Measurements from ENCODE around the gene PGP.

PGP gene

DNA sequence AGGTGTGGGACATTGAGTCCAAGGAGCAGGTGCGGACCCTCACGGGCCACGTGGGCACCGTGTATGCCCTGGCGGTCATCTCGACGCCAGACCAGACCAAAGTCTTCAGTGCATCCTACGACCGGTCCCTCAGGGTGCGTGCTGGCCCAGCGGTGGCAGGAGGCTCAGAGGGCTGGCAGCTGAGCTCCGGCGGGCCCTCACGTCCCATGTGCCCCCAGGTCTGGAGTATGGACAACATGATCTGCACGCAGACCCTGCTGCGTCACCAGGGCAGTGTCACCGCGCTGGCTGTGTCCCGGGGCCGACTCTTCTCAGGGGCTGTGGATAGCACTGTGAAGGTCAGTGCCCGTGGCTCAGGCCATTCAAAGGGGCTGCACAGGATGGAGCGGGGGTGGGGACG is 38.6 kb downstream of the PGP start:
- no peak overlapping the region for H3K4me3 Mint-ChIP-seq
- H3K27ac Mint-ChIP-seq = no peak overlapping the region

GRCh38 chr16:2175454-2175853 is 39.2 kb downstream of the PGP start:
- no peaks in the 10 kb centered on the region for H3K9me3 Mint-ChIP-seq
- no peak overlapping the region for H3K27ac Mint-ChIP-seq
- no peaks in the 10 kb centered on the region for H3K27me3 Mint-ChIP-seq
- no peaks in the 10 kb centered on the region for H3K4me1 Mint-ChIP-seq
- H3K36me3 Mint-ChIP-seq = peaks cover 5% of the 10 kb centered on the region
- no peak overlapping the region for H3K4me3 Mint-ChIP-seq

More for the DNA sequence above, 38.6 kb downstream of the PGP start:
- no peaks in the 10 kb centered on the region for H3K27me3 Mint-ChIP-seq
- H3K4me1 Mint-ChIP-seq = no peaks in the 10 kb centered on the region
- peaks cover 5% of the 10 kb centered on the region for H3K36me3 Mint-ChIP-seq
- H3K9me3 Mint-ChIP-seq = no peaks in the 10 kb centered on the region

DNA sequence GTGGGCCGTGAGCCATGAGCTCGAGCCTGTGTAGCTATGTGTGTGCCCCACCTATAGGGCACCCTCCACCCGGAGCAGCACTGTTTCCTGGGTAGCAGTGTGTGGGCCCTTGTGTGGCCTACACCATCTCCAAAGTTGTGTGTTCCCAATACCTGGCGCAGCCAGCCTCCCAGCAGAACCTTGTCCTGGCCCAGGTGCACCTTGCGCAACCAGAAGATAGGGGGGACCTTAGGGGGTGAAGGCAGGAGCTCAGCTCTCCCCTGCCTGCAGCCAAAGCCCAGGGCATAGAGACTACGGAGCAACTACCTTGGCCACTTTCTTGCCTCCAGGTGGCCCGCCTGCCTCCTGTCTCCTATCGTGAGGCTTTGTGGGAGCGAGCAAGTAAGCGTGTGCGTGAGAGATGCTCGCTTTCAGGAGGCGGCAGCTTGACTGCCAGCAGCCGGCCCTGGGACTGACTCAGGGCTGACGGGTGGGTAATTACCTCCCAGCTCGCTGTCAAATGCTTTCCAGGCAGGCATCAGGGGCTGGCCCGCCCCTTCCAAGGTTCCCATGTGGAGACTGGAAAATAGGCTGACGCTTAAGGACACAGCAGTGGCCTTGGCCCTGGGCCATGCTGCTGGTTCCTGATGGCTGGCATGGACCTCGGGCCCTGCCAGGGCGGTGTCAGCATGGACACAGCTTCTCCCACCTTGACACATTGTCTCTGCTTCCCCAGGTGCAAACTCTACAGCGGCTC is 40.1 kb downstream of the PGP start:
- Mint-ChIP-seq H3K27ac (no peak overlapping the region), H3K36me3 (peaks cover 5% of the 10 kb centered on the region), H3K27me3 (no peaks in the 10 kb centered on the region), H3K4me1 (no peaks in the 10 kb centered on the region), H3K4me3 (no peak overlapping the region), H3K9me3 (no peaks in the 10 kb centered on the region)

GRCh38 chr16:2173916-2174315 is 40.7 kb downstream of the PGP start:
- H3K4me3 Mint-ChIP-seq = no peak overlapping the region
- H3K27ac Mint-ChIP-seq = no peak overlapping the region
- H3K9me3 Mint-ChIP-seq = no peaks in the 10 kb centered on the region
- no peaks in the 10 kb centered on the region for H3K4me1 Mint-ChIP-seq
- peaks cover 5% of the 10 kb centered on the region for H3K36me3 Mint-ChIP-seq
- no peaks in the 10 kb centered on the region for H3K27me3 Mint-ChIP-seq

- Mint-ChIP-seq H3K36me3 (peaks cover 5% of the 10 kb centered on the region), H3K27ac (no peak overlapping the region), H3K27me3 (no peaks in the 10 kb centered on the region), H3K9me3 (no peaks in the 10 kb centered on the region), H3K4me1 (no peaks in the 10 kb centered on the region), H3K4me3 (no peak overlapping the region)
These were observed 41.3 kb downstream of the PGP start for GRCh38 chr16:2173366-2173765.

GRCh38 chr16:2172688-2173335 is 41.8 kb downstream of the PGP start:
- peaks cover 5% of the 10 kb centered on the region for H3K36me3 Mint-ChIP-seq
- no peak overlapping the region for H3K4me3 Mint-ChIP-seq
- no peaks in the 10 kb centered on the region for H3K9me3 Mint-ChIP-seq
- no peaks in the 10 kb centered on the region for H3K4me1 Mint-ChIP-seq
- H3K27me3 Mint-ChIP-seq = no peaks in the 10 kb centered on the region
- no peak overlapping the region for H3K27ac Mint-ChIP-seq

- H3K27me3 Mint-ChIP-seq = no peaks in the 10 kb centered on the region
These were observed 43.0 kb downstream of the PGP start for GRCh38 chr16:2171601-2172178.

GRCh38 chr16:2170587-2171435 is 43.8 kb downstream of the PGP start:
- Mint-ChIP-seq H3K36me3 (peaks cover 5% of the 10 kb centered on the region), H3K27me3 (no peaks in the 10 kb centered on the region), H3K27ac (no peak overlapping the region), H3K4me1 (no peaks in the 10 kb centered on the region), H3K9me3 (no peaks in the 10 kb centered on the region), H3K4me3 (no peak overlapping the region)

More at GRCh38 chr16:2171601-2172178, 43.0 kb downstream of the PGP start:
- H3K4me1 Mint-ChIP-seq = no peaks in the 10 kb centered on the region
- H3K27ac Mint-ChIP-seq = no peak overlapping the region
- no peak overlapping the region for H3K4me3 Mint-ChIP-seq
- H3K9me3 Mint-ChIP-seq = no peaks in the 10 kb centered on the region
- peaks cover 5% of the 10 kb centered on the region for H3K36me3 Mint-ChIP-seq

DNA sequence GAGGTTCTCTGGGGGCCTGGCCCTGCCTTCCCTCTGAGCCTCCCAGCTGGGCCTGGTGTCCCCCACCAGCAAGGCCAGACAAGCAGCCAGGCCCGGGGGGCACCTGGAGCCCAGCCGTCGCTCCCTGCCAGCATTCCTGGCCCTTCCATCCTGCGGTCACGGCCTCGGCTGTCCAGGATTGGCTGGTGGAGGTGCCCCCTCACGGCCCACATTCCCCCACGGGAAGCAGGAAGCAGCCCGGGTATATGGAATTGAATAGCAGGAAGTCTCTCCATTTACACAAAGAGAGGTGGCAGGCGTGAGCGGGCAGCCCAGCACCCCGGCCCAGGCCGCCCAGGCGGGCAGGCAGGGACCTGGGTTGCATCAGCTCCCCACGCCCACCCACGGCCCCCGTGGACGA is 44.6 kb downstream of the PGP start:
- H3K27me3 Mint-ChIP-seq = no peaks in the 10 kb centered on the region
- no peaks in the 10 kb centered on the region for H3K9me3 Mint-ChIP-seq
- H3K27ac Mint-ChIP-seq = no peak overlapping the region
- H3K4me3 Mint-ChIP-seq = no peak overlapping the region
- no peaks in the 10 kb centered on the region for H3K4me1 Mint-ChIP-seq
- H3K36me3 Mint-ChIP-seq = peaks cover 5% of the 10 kb centered on the region

DNA sequence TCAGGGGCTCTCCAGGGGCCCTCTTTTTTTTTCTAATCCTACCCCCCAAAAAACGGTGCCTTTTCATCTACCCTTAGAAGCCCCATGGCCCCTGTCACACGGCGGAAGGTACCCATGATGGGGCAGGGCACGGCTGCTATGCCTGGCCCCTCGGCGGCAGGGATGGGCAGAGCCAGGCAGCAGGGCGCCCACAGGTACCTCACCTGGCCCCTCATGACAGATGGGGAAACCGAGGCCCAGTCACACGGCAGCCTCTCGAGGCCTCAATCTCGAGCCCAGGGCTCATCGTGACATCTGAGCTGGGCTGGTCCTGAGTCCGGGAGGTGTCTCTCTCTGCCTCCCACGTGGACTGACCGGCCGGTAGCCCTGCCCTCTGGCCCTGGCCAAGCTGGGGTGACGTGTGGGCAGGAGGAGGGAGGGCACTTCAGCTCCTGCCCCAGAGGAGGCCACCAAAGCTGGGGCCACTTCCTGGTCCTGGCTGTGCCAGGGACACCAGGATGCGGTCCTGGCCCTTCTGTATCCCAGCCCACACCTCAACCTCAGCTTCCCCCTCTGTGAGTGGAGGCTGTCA is 47.5 kb downstream of the PGP start:
- Mint-ChIP-seq H3K4me3 (no peak overlapping the region), H3K27me3 (no peaks in the 10 kb centered on the region), H3K36me3 (no peaks in the 10 kb centered on the region), H3K9me3 (no peaks in the 10 kb centered on the region), H3K27ac (no peak overlapping the region), H3K4me1 (peaks cover 3% of the 10 kb centered on the region)

- Mint-ChIP-seq H3K9me3 (no peaks in the 10 kb centered on the region), H3K4me1 (peaks cover 3% of the 10 kb centered on the region), H3K27ac (no peak overlapping the region), H3K4me3 (no peak overlapping the region), H3K27me3 (no peaks in the 10 kb centered on the region), H3K36me3 (no peaks in the 10 kb centered on the region)
These were observed 48.2 kb downstream of the PGP start for GRCh38 chr16:2166263-2167067.

DNA sequence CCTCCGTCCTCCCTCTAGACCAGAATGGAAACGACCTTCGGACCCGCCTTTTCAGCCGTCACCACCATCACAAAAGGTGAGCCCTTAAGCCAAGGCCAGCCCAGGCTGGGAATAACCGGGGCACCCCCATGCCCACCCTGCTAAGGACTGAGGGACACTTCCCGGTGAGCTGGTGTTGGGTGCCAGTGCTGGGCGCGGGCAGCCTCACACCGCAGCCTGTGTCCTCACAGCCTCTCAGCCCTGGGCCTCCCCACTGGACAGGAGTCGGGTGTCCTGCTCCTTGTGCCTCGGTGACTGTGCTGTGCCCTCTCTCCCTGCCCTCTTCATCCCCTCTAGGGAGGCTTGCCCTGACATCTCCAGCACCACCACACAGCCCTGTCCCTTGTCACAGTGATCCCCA is 48.8 kb downstream of the PGP start:
- Mint-ChIP-seq H3K36me3 (no peaks in the 10 kb centered on the region), H3K9me3 (no peaks in the 10 kb centered on the region), H3K4me3 (no peak overlapping the region), H3K27me3 (no peaks in the 10 kb centered on the region), H3K27ac (no peak overlapping the region), H3K4me1 (peaks cover 3% of the 10 kb centered on the region)

DNA sequence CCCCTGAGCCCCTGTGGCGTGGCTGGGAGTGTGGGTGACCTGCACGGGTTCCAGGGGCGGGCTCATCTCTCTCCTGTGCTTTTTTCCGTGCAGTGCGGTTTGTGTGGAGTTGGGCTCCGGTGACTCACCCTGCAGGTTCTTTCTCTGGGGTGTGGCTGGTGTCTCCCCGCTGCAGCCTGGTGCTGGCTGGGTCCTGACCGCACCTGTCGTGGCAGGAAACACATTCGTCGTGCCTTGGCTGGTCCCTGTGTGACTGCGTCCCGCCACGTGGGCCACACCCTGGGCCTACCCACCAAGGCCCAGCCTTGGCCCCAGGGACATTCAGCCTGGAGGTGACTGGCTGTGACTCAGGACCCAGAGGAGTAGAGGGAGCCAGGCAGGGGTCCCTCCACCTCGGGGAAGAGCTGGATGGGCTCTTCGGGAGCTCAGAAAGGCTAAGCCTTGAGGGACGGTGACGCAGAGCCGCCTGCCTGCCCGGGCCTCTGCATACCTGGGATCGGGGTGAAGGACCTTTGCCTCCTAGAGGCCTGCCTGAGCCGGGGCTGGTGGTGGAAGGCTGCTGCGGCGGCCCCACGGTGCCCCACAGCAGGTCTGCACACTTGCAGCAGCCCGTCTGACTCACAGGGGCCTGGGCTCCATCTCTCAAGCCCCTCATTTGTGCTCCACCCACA is 51.3 kb downstream of the PGP start:
- Mint-ChIP-seq H3K9me3 (no peaks in the 10 kb centered on the region), H3K4me1 (peaks cover 8% of the 10 kb centered on the region), H3K27ac (no peak overlapping the region), H3K4me3 (no peak overlapping the region), H3K36me3 (no peaks in the 10 kb centered on the region), H3K27me3 (no peaks in the 10 kb centered on the region)

GRCh38 chr16:2162676-2163118 is 51.9 kb downstream of the PGP start:
- Mint-ChIP-seq H3K27ac (no peak overlapping the region), H3K27me3 (no peaks in the 10 kb centered on the region), H3K36me3 (no peaks in the 10 kb centered on the region)

More at GRCh38 chr16:2162676-2163118, 51.9 kb downstream of the PGP start:
- H3K4me3 Mint-ChIP-seq = no peak overlapping the region
- peaks cover 13% of the 10 kb centered on the region for H3K4me1 Mint-ChIP-seq
- H3K9me3 Mint-ChIP-seq = no peaks in the 10 kb centered on the region

All from activated naive CD4-positive, alpha-beta T cell treated with anti-CD3 and anti-CD28 coated beads, Interleukin-2, amount 50 U/mL, for 24 hours (primary cell).